HEK293 (cell line): ENCODE results near the gene SH2D2A.

Experiments used
- CTCF ChIA-PET: fragments of 350-600 bp; formaldehyde crosslinking; extraction: SDS; loops from one replicate; lab custom pipeline; 2021; ENCODE audit warnings: antibody characterized with exemption; lab: Yijun Ruan, JAX
- POLR2A ChIA-PET: fragments of 300-600 bp; formaldehyde crosslinking; extraction: SDS; loops from one replicate; lab custom pipeline; 2020; ENCODE audit warnings: antibody characterized with exemption, inconsistent platforms; lab: Yijun Ruan, JAX
- H3K27ac ChIP-seq: fragments of 200-500 bp; sonication (Bioruptor generic); 2 replicates; pipeline ENCODE4 v1.5.1; 2014; ENCODE audit warnings: low read depth, low read length, control low read depth, inconsistent platforms; ENCODE audit errors: extremely low read depth
- H3K36me3 ChIP-seq, 2 experiments: fragments of 200-500 bp in 1 of 2; sonication (Bioruptor generic) in 1 of 2; 1 replicate in 1 of 2; 2 replicates in 1 of 2; pipeline ENCODE4 v1.5.1; 2014 to 2017; ENCODE audit warnings: inconsistent platforms in 2 of 2, low read length in 2 of 2; ENCODE audit not compliant: control insufficient read depth in 2 of 2, insufficient read depth in 1 of 2
- H3K4me1 ChIP-seq: fragments of 200-500 bp; sonication (Bioruptor generic); 2 replicates; pipeline ENCODE4 v1.5.1; 2014; ENCODE audit warnings: mild to moderate bottlenecking, low read length, inconsistent platforms; ENCODE audit not compliant: control insufficient read depth, insufficient read depth
- H3K4me3 ChIP-seq: 2 replicates; pipeline ENCODE4 v1.5.1; 2011; ENCODE audit warnings: low read depth, mild to moderate bottlenecking, control low read depth, low read length, moderate library complexity
- H3K9me3 ChIP-seq: fragments of 200-500 bp; sonication (Bioruptor generic); 2 replicates; pipeline ENCODE4 v1.5.1; 2014; ENCODE audit warnings: low read depth, low read length, inconsistent platforms; ENCODE audit not compliant: control insufficient read depth, insufficient read depth
- CTCF ChIP-seq: fragments of 450-650 bp; formaldehyde crosslinking; IDR thresholded peaks from 2 replicates; pipeline ENCODE4 v1.5.1; 2016; ENCODE audit warnings: missing biosample characterization, missing genetic modification characterization
- PRDM4 ChIP-seq: fragments of 450-650 bp; formaldehyde crosslinking; IDR thresholded peaks from 2 replicates; pipeline ENCODE4 v1.5.1; 2017; ENCODE audit warnings: missing biosample characterization, missing genetic modification characterization
- SCRT2 ChIP-seq: fragments of 450-650 bp; formaldehyde crosslinking; IDR thresholded peaks from 2 replicates; pipeline ENCODE4 v1.5.1; 2016; ENCODE audit warnings: missing biosample characterization, missing genetic modification characterization
- ZBTB10 ChIP-seq: fragments of 450-650 bp; formaldehyde crosslinking; IDR thresholded peaks from 2 replicates; pipeline ENCODE4 v1.5.1; 2016; ENCODE audit warnings: missing biosample characterization, missing genetic modification characterization
- ZBTB20 ChIP-seq: fragments of 450-650 bp; formaldehyde crosslinking; IDR thresholded peaks from 2 replicates; pipeline ENCODE4 v1.5.1; 2016; ENCODE audit warnings: missing biosample characterization, missing genetic modification characterization
- ZNF549 ChIP-seq: fragments of 450-650 bp; IDR thresholded peaks from 2 replicates; pipeline ENCODE4 v1.5.1; 2018; ENCODE audit warnings: missing biosample characterization, missing genetic modification characterization, mild to moderate bottlenecking, inconsistent platforms, moderate library complexity
- ZNF747 ChIP-seq: fragments of 450-650 bp; formaldehyde crosslinking; IDR thresholded peaks from 2 replicates; pipeline ENCODE4 v1.5.1; 2016; ENCODE audit warnings: missing biosample characterization, missing genetic modification characterization

Gene SH2D2A

GRCh38 chr1:156848461-156849150, 32.0 kb upstream of the SH2D2A start:
- H3K4me1 ChIP-seq = no peaks in the 10 kb centered on the region
- CTCF ChIA-PET = interaction anchor here (0.6 to 3.3 kb wide), 7 partner anchors 10 to 159 kb away, joined by 3 to 17 read pairs (median 10); partner anchors contain the start of genes INSRR and NTRK1
- POLR2A ChIA-PET = interaction anchor here (1.3 kb wide), 1 partner anchor 120 kb away, joined by 3 read pairs; the partner anchor contains the start of genes ISG20L2 and METTL25B
- TF ChIP-seq CTCF (no peak), ZBTB10 (tag by site-specific recombination) (no peak), ZNF549 (tag by site-specific recombination) (no peak)
- no peaks in the 10 kb centered on the region for H3K9me3 ChIP-seq
- no peak overlapping the region for H3K4me3 ChIP-seq
- no peaks in the 10 kb centered on the region for H3K36me3 ChIP-seq
- H3K27ac ChIP-seq = no peak overlapping the region

- TF ChIP-seq PRDM4 (no peak), ZBTB20 (tag by site-specific recombination) (peak; percentile 67)
- H3K4me1 ChIP-seq = no peaks in the 10 kb centered on the region
- no peaks in the 10 kb centered on the region for H3K9me3 ChIP-seq
- no peaks in the 10 kb centered on the region for H3K36me3 ChIP-seq
- ChIA-PET CTCF (interaction anchor here (0.6 to 3.3 kb wide), 8 partner anchors 9 to 159 kb away, joined by 3 to 17 read pairs (median 10); partner anchors contain the start of genes INSRR and NTRK1), POLR2A (no interaction called here)
- H3K4me3 ChIP-seq = no peak overlapping the region
- no peak overlapping the region for H3K27ac ChIP-seq
These were observed 31.2 kb upstream of the SH2D2A start for GRCh38 chr1:156847591-156848460.

GRCh38 chr1:156846643-156847042, 30.0 kb upstream of the SH2D2A start:
- Histone ChIP-seq H3K4me3 (no peak overlapping the region), H3K4me1 (no peaks in the 10 kb centered on the region), H3K36me3 (no peaks in the 10 kb centered on the region), H3K27ac (no peak overlapping the region), H3K9me3 (no peaks in the 10 kb centered on the region)
- ChIA-PET POLR2A (no interaction called here), CTCF (interaction anchor here (0.5 to 2.5 kb wide), 7 partner anchors 8 to 220 kb away, joined by 3 to 12 read pairs (median 10); partner anchors contain the start of gene NTRK1)
- TF ChIP-seq ZNF747 (tag by site-specific recombination) = no peak
- peak; percentile 86 for TF ChIP-seq SCRT2 (tag by site-specific recombination)
